ENCODE results near the gene OR2H1.

OR2H1 gene

GRCh38 chr6:29465801-29466200 is 8.8 kb downstream of the OR2H1 start:
- no peak for TF ChIP-seq CTCF (IDR thresholded peaks at IDR 0.05)

GRCh38 chr6:29466241-29466640 is 9.3 kb downstream of the OR2H1 start:
- no peak for TF ChIP-seq CTCF (IDR thresholded peaks at IDR 0.05)

GRCh38 chr6:29474996-29475395 is 18.0 kb downstream of the OR2H1 start:
- TF ChIP-seq CTCF (IDR thresholded peaks at IDR 0.05): no peak

- TF ChIP-seq CTCF (IDR thresholded peaks at IDR 0.05): no peak
Observed at GRCh38 chr6:29477923-29478450, 21.0 kb downstream of the OR2H1 start.

- TF ChIP-seq CTCF (IDR thresholded peaks at IDR 0.05): no peak
Observed at GRCh38 chr6:29478740-29479139, 21.8 kb downstream of the OR2H1 start.

GRCh38 chr6:29479560-29479959 is 22.6 kb downstream of the OR2H1 start:
- no peak for TF ChIP-seq CTCF (IDR thresholded peaks at IDR 0.05)

GRCh38 chr6:29483186-29483585 is 26.2 kb downstream of the OR2H1 start:
- TF ChIP-seq CTCF (IDR thresholded peaks at IDR 0.05): no peak

- TF ChIP-seq CTCF (IDR thresholded peaks at IDR 0.05): no peak
Observed at GRCh38 chr6:29483735-29484134, 26.8 kb downstream of the OR2H1 start.

Measured in LNCAP (cell line).